Neural cell (in vitro differentiated cells): ENCODE measurements around the gene TSPAN8.

Source experiments
- CTCF ChIP-seq: fragments of 450-650 bp; IDR thresholded peaks from 2 replicates; pipeline ENCODE4 v1.5.1; 2014; ENCODE audit warnings: antibody characterized with exemption, mild to moderate bottlenecking, moderate library complexity; ENCODE audit not compliant: poor library complexity, severe bottlenecking
- EZH2 ChIP-seq: fragments of 200-600, 300-800 bp; shearing (Covaris generic), sonication (generic); IDR thresholded peaks from 2 replicates; pipeline ENCODE4 v1.6.1; 2014; ENCODE audit warnings: antibody characterized with exemption, low read length, borderline replicate concordance, mild to moderate bottlenecking; ENCODE audit not compliant: insufficient read depth, poor library complexity, severe bottlenecking
- MXI1 ChIP-seq: fragments of 450-650 bp; conservative IDR thresholded peaks from 2 replicates; pipeline ENCODE4 v1.6.1; 2014; ENCODE audit warnings: antibody characterized with exemption, mild to moderate bottlenecking; ENCODE audit not compliant: poor library complexity, severe bottlenecking
- POLR2AphosphoS5 ChIP-seq: IDR thresholded peaks from 2 replicates; pipeline ENCODE4 v1.6.1; 2012
- REST ChIP-seq: IDR thresholded peaks from 2 replicates; pipeline ENCODE4 v1.6.1; 2012; ENCODE audit warnings: borderline replicate concordance
- SMC3 ChIP-seq: fragments of 450-650 bp; conservative IDR thresholded peaks from 2 replicates; pipeline ENCODE4 v1.6.1; 2014; ENCODE audit warnings: antibody characterized with exemption, mild to moderate bottlenecking, moderate library complexity; ENCODE audit not compliant: poor library complexity
- TAF1 ChIP-seq: IDR thresholded peaks from 2 replicates; pipeline ENCODE4 v1.6.1; 2012; ENCODE audit warnings: low read depth

- TF ChIP-seq POLR2AphosphoS5 (no peak), CTCF (no peak), REST (no peak), EZH2 (no peak), SMC3 (no peak), TAF1 (no peak), MXI1 (no peak)
These were observed 1.5 kb upstream of the TSPAN8 start for GRCh38 chr12:71159264-71159663.
